H1 (cell line): ENCODE measurements around the gene CLIC3.

Experiments used
- ATF2 ChIP-seq: IDR thresholded peaks from 2 replicates; pipeline ENCODE4 v1.6.1; 2012; ENCODE audit warnings: low read length, inconsistent platforms
- EZH2 ChIP-seq: fragments of 200-600 bp; sonication (generic); IDR thresholded peaks from 2 replicates; pipeline ENCODE4 v1.7.1; 2012; ENCODE audit warnings: low read depth, mild to moderate bottlenecking, moderate library complexity, low read length, inconsistent platforms; ENCODE audit not compliant: severe bottlenecking
- POLR2A ChIP-seq, 2 experiments: IDR thresholded peaks; 1 replicate in 1 of 2; 2 replicates in 1 of 2; pipeline ENCODE4 v1.6.1; 2011; ENCODE audit warnings: low read depth in 2 of 2, low read length in 2 of 2, mild to moderate bottlenecking in 2 of 2; ENCODE audit errors: control extremely low read depth in 1 of 2
- RAD21 ChIP-seq, 2 experiments: IDR thresholded peaks in 1 of 2; conservative IDR thresholded peaks in 1 of 2; 2 replicates each; pipeline ENCODE4 v1.6.1; 2011; ENCODE audit warnings: low read depth in 2 of 2, low read length in 2 of 2, improper control_type of control experiment in 1 of 2, inconsistent platforms in 1 of 2, mild to moderate bottlenecking in 1 of 2, moderate library complexity in 1 of 2
- TF ChIP-seq, protein P1 (sequence below), 3 experiments: IDR thresholded peaks; 1 replicate in 2 of 3; 2 replicates in 1 of 3; pipeline versions ENCODE4 v1.5.1 to v1.6.1; 2011; ENCODE audit warnings: low read length in 3 of 3, mild to moderate bottlenecking in 3 of 3, inconsistent platforms in 2 of 3, low read depth in 1 of 3, moderate library complexity in 1 of 3; ENCODE audit not compliant: insufficient read depth in 1 of 3; ENCODE audit errors: control extremely low read depth in 1 of 3

DNA sequence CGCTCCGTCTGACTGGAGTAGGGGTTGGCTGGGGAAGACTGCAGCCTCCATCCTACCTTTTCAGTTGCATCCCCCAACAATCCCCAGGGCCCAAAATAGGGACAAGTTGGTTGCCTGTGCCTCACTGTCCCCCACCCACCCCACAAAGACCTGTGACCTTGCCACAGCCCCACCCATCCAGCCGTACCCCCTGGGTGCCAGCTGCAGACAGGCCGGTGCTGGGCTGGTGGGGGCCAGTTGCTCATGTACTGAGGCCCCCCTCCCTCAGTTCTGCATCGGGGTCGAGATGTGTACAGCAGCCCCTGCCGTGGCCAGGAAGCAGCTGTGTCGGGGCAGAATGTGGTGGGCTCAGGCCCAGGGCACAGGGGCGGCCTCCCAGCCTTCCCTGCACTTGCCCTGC is 13.2 kb downstream of the CLIC3 start:
- TF ChIP-seq POLR2A (IDR thresholded peaks at IDR 0.05; ENCODE audit: control extremely low read depth in 1 of 2, low read depth in 2 of 2, low read length in 2 of 2), result no peak
- TF ChIP-seq EZH2, result no peak
- TF ChIP-seq ATF2, result no peak
- TF ChIP-seq, protein P1, sequence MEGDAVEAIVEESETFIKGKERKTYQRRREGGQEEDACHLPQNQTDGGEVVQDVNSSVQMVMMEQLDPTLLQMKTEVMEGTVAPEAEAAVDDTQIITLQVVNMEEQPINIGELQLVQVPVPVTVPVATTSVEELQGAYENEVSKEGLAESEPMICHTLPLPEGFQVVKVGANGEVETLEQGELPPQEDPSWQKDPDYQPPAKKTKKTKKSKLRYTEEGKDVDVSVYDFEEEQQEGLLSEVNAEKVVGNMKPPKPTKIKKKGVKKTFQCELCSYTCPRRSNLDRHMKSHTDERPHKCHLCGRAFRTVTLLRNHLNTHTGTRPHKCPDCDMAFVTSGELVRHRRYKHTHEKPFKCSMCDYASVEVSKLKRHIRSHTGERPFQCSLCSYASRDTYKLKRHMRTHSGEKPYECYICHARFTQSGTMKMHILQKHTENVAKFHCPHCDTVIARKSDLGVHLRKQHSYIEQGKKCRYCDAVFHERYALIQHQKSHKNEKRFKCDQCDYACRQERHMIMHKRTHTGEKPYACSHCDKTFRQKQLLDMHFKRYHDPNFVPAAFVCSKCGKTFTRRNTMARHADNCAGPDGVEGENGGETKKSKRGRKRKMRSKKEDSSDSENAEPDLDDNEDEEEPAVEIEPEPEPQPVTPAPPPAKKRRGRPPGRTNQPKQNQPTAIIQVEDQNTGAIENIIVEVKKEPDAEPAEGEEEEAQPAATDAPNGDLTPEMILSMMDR (IDR thresholded peaks at IDR 0.05; ENCODE audit: control extremely low read depth in 1 of 3, insufficient read depth in 1 of 3, low read depth in 1 of 3, low read length in 3 of 3), result no peak
- TF ChIP-seq RAD21 (IDR thresholded peaks at IDR 0.05 in 1 of 2, conservative IDR thresholded peaks at IDR 0.05 in 1 of 2; ENCODE audit: low read depth in 2 of 2, low read length in 2 of 2), result no peak
